Ascending aorta (tissue), 2 donors: Measurements from ENCODE around the gene ATP11A. TPM values are rescaled to one million over a fixed set of nuclear protein-coding genes. Genes with fewer than 3 reads are reported as not detected.
A peak's percentile ranks its signal among the peaks of the same experiment; 100 is the strongest.

Source experiments
- DNase-seq, 2 donors: peaks; one replicate each; pipeline ENCODE4 v3.0.0-alpha.2; 2019; ENCODE audit warnings: low spot score in 2 of 2
- H3K27ac ChIP-seq, 2 donors: fragments of 200-600 bp; sonication (generic); one replicate each; pipeline ENCODE4 v1.5.1; 2016 to 2017; ENCODE audit warnings: mild to moderate bottlenecking in 1 of 2
- H3K27me3 ChIP-seq: fragments of 200-600 bp; sonication (generic); one replicate; pipeline ENCODE4 v1.5.1; 2017
- H3K36me3 ChIP-seq, 2 donors: fragments of 200-600 bp; sonication (generic); one replicate each; pipeline ENCODE4 v1.5.1; 2016
- H3K4me1 ChIP-seq, 2 donors: fragments of 200-600 bp; sonication (generic); one replicate each; pipeline ENCODE4 v1.5.1; 2016 to 2017; ENCODE audit warnings: mild to moderate bottlenecking in 1 of 2
- H3K4me3 ChIP-seq, 2 donors: fragments of 200-600 bp; sonication (generic); one replicate each; pipeline ENCODE4 v1.5.1; 2016 to 2017; ENCODE audit warnings: mild to moderate bottlenecking in 1 of 2
- H3K9me3 ChIP-seq, 2 donors: fragments of 200-600 bp; sonication (generic); one replicate each; pipeline ENCODE4 v1.5.1; 2016
- CTCF ChIP-seq, 3 experiments: fragments of 200-600 bp in 2 of 3; fragments of 450-650 bp in 1 of 3; sonication (generic) in 2 of 3; IDR thresholded peaks; one replicate each; pipeline ENCODE4 v1.5.1; 2016 to 2019; ENCODE audit warnings: antibody characterized with exemption in 3 of 3, mild to moderate bottlenecking in 1 of 3, moderate library complexity in 1 of 3
- intact Hi-C: fragments of 100-400 bp; cut with DNase I; formaldehyde crosslinking; loops from one replicate; pipeline ENCODE4 v1.15.1; 2023
- total RNA-seq: library from RNA; depleted of rRNA; stranded (reverse); fragments of >200 nt; gene quantifications from one replicate; pipeline ENCODE4 v1.1.0, GENCODE V29; 2016

Gene ATP11A
- total RNA-seq, 1 donor from 2014 or later, result 50.1 TPM

- Histone ChIP-seq H3K36me3 (no peaks in the 10 kb centered on the region), H3K4me1 (peaks cover 0 to under 1% of the 10 kb centered on the region in 2 donors), H3K27me3 (no peaks in the 10 kb centered on the region), H3K4me3 (no peak overlapping the region), H3K9me3 (no peaks in the 10 kb centered on the region), H3K27ac (no peak overlapping the region)
- TF ChIP-seq CTCF (IDR thresholded peaks at IDR 0.05), result no peak
- intact Hi-C loops, result loop anchor here (5.0 kb wide), 2 partner anchors 99 to 521 kb away; partner anchors contain the start of genes CUL4A, PCID2 and TUBGCP3
- peak in 1 of 2 donors; percentile 25 for DNase-seq
Observed at GRCh38 chr13:112685896-112686295, 3.9 kb upstream of the ATP11A start.

- Histone ChIP-seq H3K4me1 (peaks cover 0 to 3% of the 10 kb centered on the region in 2 donors), H3K27me3 (no peaks in the 10 kb centered on the region), H3K9me3 (no peaks in the 10 kb centered on the region), H3K36me3 (no peaks in the 10 kb centered on the region), H3K27ac (no peak overlapping the region), H3K4me3 (no peak overlapping the region)
- TF ChIP-seq CTCF (IDR thresholded peaks at IDR 0.05), result no peak
- intact Hi-C loops, result loop anchor here (5.0 kb wide), 2 partner anchors 99 to 521 kb away; partner anchors contain the start of genes CUL4A, PCID2 and TUBGCP3
- DNase-seq, result peak in 1 of 2 donors; percentile 50
Observed at GRCh38 chr13:112686364-112686763, 3.5 kb upstream of the ATP11A start.

- intact Hi-C loops, result loop anchor here (5.0 kb wide), 2 partner anchors 100 to 520 kb away; partner anchors contain the start of genes CUL4A, PCID2 and TUBGCP3
- TF ChIP-seq CTCF (IDR thresholded peaks at IDR 0.05), result no peak
- Histone ChIP-seq H3K9me3 (no peaks in the 10 kb centered on the region), H3K36me3 (no peaks in the 10 kb centered on the region), H3K4me3 (no peak overlapping the region), H3K4me1 (peaks cover 0 to 9% of the 10 kb centered on the region in 2 donors), H3K27ac (no peak overlapping the region), H3K27me3 (no peaks in the 10 kb centered on the region)
- DNase-seq, result peak in 1 of 2 donors; percentile 43
Observed at GRCh38 chr13:112686987-112687386, 2.9 kb upstream of the ATP11A start.

GRCh38 chr13:112687836-112688559 is 1.8 kb upstream of the ATP11A start:
- DNase-seq, result peak in 1 of 2 donors; percentile 56
- Histone ChIP-seq H3K4me3 (no peak overlapping the region), H3K36me3 (no peaks in the 10 kb centered on the region), H3K27me3 (no peaks in the 10 kb centered on the region), H3K9me3 (no peaks in the 10 kb centered on the region), H3K4me1 (peaks cover 0 to 13% of the 10 kb centered on the region in 2 donors), H3K27ac (peak overlapping the region in 1 of 2 donors; percentile 83)
- TF ChIP-seq CTCF (IDR thresholded peaks at IDR 0.05), result no peak
- intact Hi-C loops, result loop anchor here (5.0 kb wide), 2 partner anchors 101 to 519 kb away; partner anchors contain the start of genes CUL4A, PCID2 and TUBGCP3

- peak overlapping the region; percentile 86 to 89 for H3K4me3 ChIP-seq
Observed at GRCh38 chr13:112688560-112689302, 1.1 kb upstream of the ATP11A start.

More at GRCh38 chr13:112688560-112689302, 1.1 kb upstream of the ATP11A start:
- DNase-seq, result peak in 1 of 2 donors; percentile 65
- H3K36me3 ChIP-seq, result no peaks in the 10 kb centered on the region
- no peak for TF ChIP-seq CTCF (IDR thresholded peaks at IDR 0.05)
- intact Hi-C loops, result loop anchor here (1.0 to 5.0 kb wide), 3 partner anchors 23 to 519 kb away; partner anchors contain the start of genes CUL4A, PCID2 and TUBGCP3
- peaks cover 0 to 13% of the 10 kb centered on the region in 2 donors for H3K4me1 ChIP-seq
- no peaks in the 10 kb centered on the region for H3K27me3 ChIP-seq
- H3K27ac ChIP-seq, result peak overlapping the region; percentile 83 to 93
- H3K9me3 ChIP-seq, result no peaks in the 10 kb centered on the region
